Fibroblast of skin of back (primary cell): ENCODE results near the gene MYO1C.
"Not testable (repeated sequence)": the region's sequence is repeated elsewhere in the genome, so short reads cannot be mapped to it uniquely, and the experiment has no call there.

Experiments
- DNase-seq: peaks from one replicate; pipeline ENCODE4 v3.0.0-alpha.2; 2013

Gene MYO1C

GRCh38 chr17:1420981-1421380, 71.5 kb downstream of the MYO1C start:
- no peak for DNase-seq

GRCh38 chr17:1420163-1420562, 72.3 kb downstream of the MYO1C start:
- no peak for DNase-seq

- not testable (repeated sequence) for DNase-seq
Observed at GRCh38 chr17:1418476-1418875, 74.0 kb downstream of the MYO1C start.

- DNase-seq = no peak
Observed at GRCh38 chr17:1416414-1416813, 76.1 kb downstream of the MYO1C start.

GRCh38 chr17:1414634-1415033, 77.9 kb downstream of the MYO1C start:
- DNase-seq = no peak
